Trophoblast cell (in vitro differentiated cells and primary cell): ENCODE data around the gene B4GALNT3.

ENCODE experiments used
- DNase-seq, 2 donors: peaks; one replicate each; pipeline ENCODE4 v3.0.0-alpha.2; 2016
- H2AFZ ChIP-seq: 2 replicates; pipeline ENCODE4 v1.6.1; 2013; ENCODE audit warnings: low read length, moderate library complexity, mild to moderate bottlenecking; ENCODE audit not compliant: insufficient read depth, poor library complexity
- H2AK5ac ChIP-seq: 2 replicates; pipeline ENCODE4 v1.6.1; 2013; ENCODE audit warnings: mild to moderate bottlenecking, low read length
- H2BK120ac ChIP-seq: 2 replicates; pipeline ENCODE4 v1.6.1; 2013; ENCODE audit warnings: low read length, mild to moderate bottlenecking, moderate library complexity; ENCODE audit not compliant: insufficient read depth, poor library complexity
- H2BK12ac ChIP-seq: 2 replicates; pipeline ENCODE4 v1.6.1; 2013; ENCODE audit warnings: mild to moderate bottlenecking, low read length, moderate library complexity
- H2BK5ac ChIP-seq: 2 replicates; pipeline ENCODE4 v1.6.1; 2013; ENCODE audit warnings: low read length, low read depth, moderate library complexity, mild to moderate bottlenecking; ENCODE audit not compliant: poor library complexity
- H3K14ac ChIP-seq: 2 replicates; pipeline ENCODE4 v1.6.1; 2013; ENCODE audit warnings: mild to moderate bottlenecking, low read length
- H3K18ac ChIP-seq: 2 replicates; pipeline ENCODE4 v1.6.1; 2013; ENCODE audit warnings: mild to moderate bottlenecking, low read length
- H3K23ac ChIP-seq: 2 replicates; pipeline ENCODE4 v1.6.1; 2013; ENCODE audit warnings: low read length
- H3K27ac ChIP-seq: 2 replicates; pipeline ENCODE4 v1.5.1; 2013; ENCODE audit warnings: low read depth, mild to moderate bottlenecking, inconsistent platforms, low read length, moderate library complexity
- H3K27me3 ChIP-seq: 2 replicates; pipeline ENCODE4 v1.6.1; 2013; ENCODE audit warnings: inconsistent platforms, mild to moderate bottlenecking, low read length, moderate library complexity; ENCODE audit not compliant: insufficient read depth
- H3K36me3 ChIP-seq, 2 experiments: 1 replicate in 1 of 2; 2 replicates in 1 of 2; pipeline ENCODE4 v1.6.1; 2013; ENCODE audit warnings: low read length in 2 of 2, mild to moderate bottlenecking in 2 of 2, moderate library complexity in 1 of 2; ENCODE audit not compliant: insufficient read depth in 2 of 2, control insufficient read depth in 1 of 2
- H3K4ac ChIP-seq: 2 replicates; pipeline ENCODE4 v1.6.1; 2013; ENCODE audit warnings: low read depth, mild to moderate bottlenecking, low read length, moderate library complexity
- H3K4me1 ChIP-seq, 2 experiments: 1 replicate in 1 of 2; 2 replicates in 1 of 2; pipeline ENCODE4 v1.6.1; 2013; ENCODE audit warnings: low read length in 2 of 2, mild to moderate bottlenecking in 2 of 2, moderate library complexity in 1 of 2; ENCODE audit not compliant: insufficient read depth in 2 of 2, control insufficient read depth in 1 of 2
- H3K4me2 ChIP-seq: 2 replicates; pipeline ENCODE4 v1.6.1; 2013; ENCODE audit warnings: inconsistent platforms, mild to moderate bottlenecking, low read length, moderate library complexity
- H3K4me3 ChIP-seq: 2 replicates; pipeline ENCODE4 v1.5.1; 2013; ENCODE audit warnings: mild to moderate bottlenecking, low read depth, low read length, inconsistent platforms
- H3K79me1 ChIP-seq: one replicate; pipeline ENCODE4 v1.6.1; 2013; ENCODE audit warnings: low read length
- H3K79me2 ChIP-seq: 2 replicates; pipeline ENCODE4 v1.6.1; 2013; ENCODE audit warnings: low read length, mild to moderate bottlenecking; ENCODE audit not compliant: control insufficient read depth, insufficient read depth, poor library complexity
- H3K9ac ChIP-seq: 2 replicates; pipeline ENCODE4 v1.6.1; 2013; ENCODE audit warnings: mild to moderate bottlenecking, low read length
- H3K9me3 ChIP-seq: 2 replicates; pipeline ENCODE4 v1.6.1; 2013; ENCODE audit warnings: low read depth, mild to moderate bottlenecking, control low read depth, inconsistent platforms, low read length; ENCODE audit not compliant: insufficient read depth
- H4K12ac ChIP-seq: 2 replicates; pipeline ENCODE4 v1.6.1; 2013; ENCODE audit warnings: low read depth, mild to moderate bottlenecking, low read length, moderate library complexity
- H4K8ac ChIP-seq: 2 replicates; pipeline ENCODE4 v1.6.1; 2013; ENCODE audit warnings: low read depth, mild to moderate bottlenecking, low read length, moderate library complexity
- H4K91ac ChIP-seq: one replicate; pipeline ENCODE4 v1.6.1; 2013; ENCODE audit warnings: low read depth, mild to moderate bottlenecking, low read length, moderate library complexity
- WGBS: extraction: QIAGEN DNeasy Blood & Tissue Kit; methylation state at CpG from one replicate; pipeline ENCODE4 v1.1.7; 2013; ENCODE audit warnings: missing lambda C conversion rate; ENCODE audit not compliant: insufficient read length, insufficient coverage; ENCODE audit errors: extremely low coverage; 5-methylcytosine and 5-hydroxymethylcytosine counted together

The B4GALNT3 gene

GRCh38 chr12:503111-503761, 43.5 kb downstream of the B4GALNT3 start:
- WGBS = no CpG with 5 or more reads among the region's 7 CpGs
- no peak overlapping the region for H4K91ac ChIP-seq

DNA sequence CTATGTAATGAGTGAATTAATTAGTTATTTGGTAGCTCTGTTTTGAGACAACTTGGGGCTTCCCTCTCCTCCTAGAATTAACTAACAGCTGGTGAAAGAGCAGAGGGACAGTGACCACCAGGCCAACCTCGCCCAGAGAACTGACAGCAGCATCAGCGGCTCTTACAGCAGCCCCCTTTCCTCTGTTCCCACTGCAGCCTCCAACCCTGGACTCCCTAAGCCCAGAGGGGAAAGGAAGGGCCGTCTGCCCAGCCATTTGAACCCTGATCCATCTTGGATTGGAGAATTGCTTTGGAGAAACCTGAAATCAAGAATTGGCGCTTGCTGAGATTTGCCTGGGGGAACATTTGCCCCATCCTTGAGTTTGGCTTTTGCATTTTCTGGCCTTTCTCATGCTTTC, 45.5 kb downstream of the B4GALNT3 start:
- Histone ChIP-seq H3K9ac (no peak overlapping the region), H4K12ac (no peak overlapping the region), H3K79me2 (no peaks in the 10 kb centered on the region), H3K27me3 (no peaks in the 10 kb centered on the region), H2BK120ac (no peak overlapping the region), H3K4me3 (no peak overlapping the region), H3K23ac (no peak overlapping the region), H3K4me2 (no peak overlapping the region), H2BK12ac (no peak overlapping the region), H3K9me3 (peaks cover 2% of the 10 kb centered on the region), H3K79me1 (no peaks in the 10 kb centered on the region), H3K18ac (no peak overlapping the region), H3K4me1 (peaks cover 25% of the 10 kb centered on the region in 2 experiments), H3K27ac (no peak overlapping the region), H4K8ac (no peak overlapping the region), H3K14ac (no peak overlapping the region), H3K36me3 (no peaks in the 10 kb centered on the region), H3K4ac (no peak overlapping the region), H4K91ac (no peak overlapping the region), H2BK5ac (no peak overlapping the region), H2AFZ (no peak overlapping the region), H2AK5ac (no peak overlapping the region)
- no peak for DNase-seq
- WGBS = no CpG with 5 or more reads among the region's 4 CpGs

More at GRCh38 chr12:503111-503761, 43.5 kb downstream of the B4GALNT3 start:
- no peak overlapping the region for H2AFZ ChIP-seq
- H3K14ac ChIP-seq = no peak overlapping the region
- DNase-seq = peak; percentile 82 to 89
- no peak overlapping the region for H3K18ac ChIP-seq
- H3K27ac ChIP-seq = no peak overlapping the region
- no peak overlapping the region for H3K9ac ChIP-seq
- H2BK12ac ChIP-seq = no peak overlapping the region
- peaks cover 12 to 14% of the 10 kb centered on the region in 2 experiments for H3K4me1 ChIP-seq
- H3K4ac ChIP-seq = no peak overlapping the region
- no peaks in the 10 kb centered on the region for H3K27me3 ChIP-seq
- no peak overlapping the region for H3K23ac ChIP-seq
- H4K8ac ChIP-seq = no peak overlapping the region
- H3K36me3 ChIP-seq = no peaks in the 10 kb centered on the region
- no peaks in the 10 kb centered on the region for H3K79me2 ChIP-seq
- peaks cover 2% of the 10 kb centered on the region for H3K9me3 ChIP-seq
- no peak overlapping the region for H3K4me3 ChIP-seq
- no peak overlapping the region for H2BK120ac ChIP-seq
- no peak overlapping the region for H3K4me2 ChIP-seq
- H3K79me1 ChIP-seq = no peaks in the 10 kb centered on the region
- H2AK5ac ChIP-seq = no peak overlapping the region
- H4K12ac ChIP-seq = no peak overlapping the region
- H2BK5ac ChIP-seq = no peak overlapping the region

DNA sequence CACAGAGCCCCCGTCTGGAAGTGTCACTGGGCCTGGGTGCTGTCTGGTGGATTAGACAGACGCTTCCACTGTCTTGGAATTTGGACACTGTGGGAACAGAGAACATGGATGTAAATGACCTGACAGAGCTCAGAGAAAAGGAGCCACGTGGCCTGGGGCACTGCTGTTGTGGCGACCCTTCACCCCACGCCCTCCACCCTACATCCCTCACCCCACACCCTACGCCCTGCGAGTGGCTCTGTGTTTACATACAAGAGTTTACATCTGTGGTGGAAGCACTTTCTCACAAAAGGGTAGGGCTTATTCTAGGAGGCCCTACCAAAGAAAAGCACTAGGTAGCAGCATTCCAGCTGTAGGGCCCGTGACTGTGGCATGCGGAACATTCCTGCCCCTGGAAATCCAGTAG, 47.7 kb downstream of the B4GALNT3 start:
- H2AFZ ChIP-seq = no peak overlapping the region
- H3K4me2 ChIP-seq = no peak overlapping the region
- no peak overlapping the region for H3K9ac ChIP-seq
- no peaks in the 10 kb centered on the region for H3K79me1 ChIP-seq
- H2BK12ac ChIP-seq = no peak overlapping the region
- H3K9me3 ChIP-seq = peaks cover 2% of the 10 kb centered on the region
- H3K4me3 ChIP-seq = no peak overlapping the region
- WGBS = no CpG with 5 or more reads among the region's 9 CpGs
- no peak overlapping the region for H3K14ac ChIP-seq
- no peak overlapping the region for H4K91ac ChIP-seq
- H3K27me3 ChIP-seq = no peaks in the 10 kb centered on the region
- DNase-seq = no peak
- H2BK120ac ChIP-seq = no peak overlapping the region
- H3K4me1 ChIP-seq = peaks cover 25% of the 10 kb centered on the region in 2 experiments
- no peak overlapping the region for H4K8ac ChIP-seq
- H3K36me3 ChIP-seq = no peaks in the 10 kb centered on the region
- H3K79me2 ChIP-seq = no peaks in the 10 kb centered on the region
- H2AK5ac ChIP-seq = no peak overlapping the region
- H3K4ac ChIP-seq = no peak overlapping the region
- no peak overlapping the region for H3K23ac ChIP-seq
- H2BK5ac ChIP-seq = no peak overlapping the region
- no peak overlapping the region for H3K18ac ChIP-seq
- H3K27ac ChIP-seq = no peak overlapping the region
- no peak overlapping the region for H4K12ac ChIP-seq

DNA sequence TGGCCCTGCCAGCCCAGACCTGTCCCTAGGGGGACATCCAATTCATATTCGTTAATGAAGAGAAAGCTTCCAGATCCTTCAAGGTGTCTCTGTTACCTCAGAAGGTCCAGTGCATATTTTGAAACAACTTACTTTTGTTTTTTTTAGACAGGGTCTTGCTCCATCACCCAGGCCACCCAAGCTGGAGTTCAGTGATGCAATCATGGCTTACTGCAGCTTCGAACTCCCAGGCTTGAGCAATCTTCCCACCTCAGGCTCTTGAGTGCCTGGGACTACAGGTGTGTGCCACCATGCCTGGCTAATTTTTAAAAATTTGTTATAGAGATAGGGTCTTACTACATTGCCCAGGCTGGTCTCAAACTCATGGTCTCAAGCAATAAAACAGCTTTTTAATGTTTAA, 48.4 kb downstream of the B4GALNT3 start:
- Histone ChIP-seq H3K4me1 (peaks cover 22 to 25% of the 10 kb centered on the region in 2 experiments), H2AK5ac (no peak overlapping the region), H2BK12ac (no peak overlapping the region), H3K14ac (no peak overlapping the region), H3K23ac (no peak overlapping the region), H2BK5ac (no peak overlapping the region), H3K36me3 (no peaks in the 10 kb centered on the region), H4K91ac (no peak overlapping the region), H4K12ac (no peak overlapping the region), H2AFZ (no peak overlapping the region), H2BK120ac (no peak overlapping the region), H3K9me3 (peaks cover 5% of the 10 kb centered on the region), H3K79me1 (no peaks in the 10 kb centered on the region), H3K79me2 (no peaks in the 10 kb centered on the region), H3K4me2 (no peak overlapping the region), H3K4me3 (no peak overlapping the region), H3K27ac (no peak overlapping the region), H3K9ac (no peak overlapping the region), H3K4ac (no peak overlapping the region), H4K8ac (no peak overlapping the region), H3K27me3 (no peaks in the 10 kb centered on the region), H3K18ac (no peak overlapping the region)
- no CpG with 5 or more reads among the region's 2 CpGs for WGBS
- DNase-seq = peak; percentile 32 to 50
